KOPT-K1 (cell line): Measurements from ENCODE around the gene CSAD.

Experiments
- H3K27ac ChIP-seq: fragments of 200-600 bp; sonication (generic); 2 replicates; pipeline ENCODE4 v1.5.1; 2016; ENCODE audit warnings: antibody characterized with exemption, mild to moderate bottlenecking, low read depth, low read length; ENCODE audit not compliant: poor library complexity, severe bottlenecking
- H3K36me3 ChIP-seq: fragments of 200-600 bp; sonication (generic); 2 replicates; pipeline ENCODE4 v1.5.1; 2017; ENCODE audit warnings: antibody characterized with exemption, mild to moderate bottlenecking, low read length, moderate library complexity; ENCODE audit not compliant: insufficient read depth
- H3K9me3 ChIP-seq: fragments of 200-600 bp; sonication (generic); 2 replicates; pipeline ENCODE4 v1.5.1; 2017; ENCODE audit warnings: antibody characterized with exemption, low read length, mild to moderate bottlenecking; ENCODE audit not compliant: insufficient read depth, poor library complexity, severe bottlenecking

The CSAD gene

DNA sequence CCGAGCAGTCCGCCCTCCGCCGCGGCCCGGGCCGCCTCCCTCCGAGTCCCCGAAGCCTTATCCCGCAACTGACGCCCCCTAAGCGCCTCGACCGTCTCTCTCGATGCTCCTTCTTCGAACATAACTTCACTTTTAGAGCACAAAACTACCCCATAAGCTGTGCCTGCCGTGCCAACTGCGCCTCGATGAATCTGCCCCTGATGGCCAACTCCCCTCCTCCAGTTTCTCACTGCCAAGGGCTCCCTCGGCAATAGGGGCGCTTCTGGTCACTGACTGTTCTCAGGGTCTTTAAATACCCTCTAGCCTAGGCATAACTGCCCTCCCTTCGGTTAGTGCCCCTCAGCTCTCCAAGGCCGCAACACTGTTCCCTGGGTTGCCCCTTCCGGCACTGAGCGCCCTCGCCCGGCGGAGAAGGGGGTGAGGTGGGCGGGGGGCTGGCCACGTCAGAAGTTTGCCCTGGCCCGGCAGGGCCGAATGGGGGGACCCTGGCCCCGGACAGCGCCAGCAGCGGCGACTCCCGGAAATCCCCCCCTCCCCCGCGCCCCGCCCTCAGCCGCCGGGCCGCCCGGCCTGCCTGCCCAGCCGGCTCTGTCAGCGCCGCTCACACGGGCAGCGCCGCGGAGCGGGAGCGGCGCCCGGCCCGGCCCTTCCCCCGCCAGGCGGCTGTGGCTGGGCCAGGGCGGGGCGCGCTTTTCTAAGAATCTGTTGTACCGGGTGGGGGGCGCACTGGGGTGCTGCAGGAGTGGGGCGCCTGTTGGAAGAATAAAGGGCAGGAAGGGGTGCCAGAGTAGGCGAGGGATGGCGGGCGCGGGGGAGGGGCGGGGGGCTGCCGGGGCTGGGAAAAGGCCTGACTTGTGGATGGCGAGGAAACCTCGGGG, 40.7 kb upstream of the CSAD start:
- Histone ChIP-seq H3K27ac (peak overlapping the region; percentile 56), H3K9me3 (no peaks in the 10 kb centered on the region), H3K36me3 (no peaks in the 10 kb centered on the region)

DNA sequence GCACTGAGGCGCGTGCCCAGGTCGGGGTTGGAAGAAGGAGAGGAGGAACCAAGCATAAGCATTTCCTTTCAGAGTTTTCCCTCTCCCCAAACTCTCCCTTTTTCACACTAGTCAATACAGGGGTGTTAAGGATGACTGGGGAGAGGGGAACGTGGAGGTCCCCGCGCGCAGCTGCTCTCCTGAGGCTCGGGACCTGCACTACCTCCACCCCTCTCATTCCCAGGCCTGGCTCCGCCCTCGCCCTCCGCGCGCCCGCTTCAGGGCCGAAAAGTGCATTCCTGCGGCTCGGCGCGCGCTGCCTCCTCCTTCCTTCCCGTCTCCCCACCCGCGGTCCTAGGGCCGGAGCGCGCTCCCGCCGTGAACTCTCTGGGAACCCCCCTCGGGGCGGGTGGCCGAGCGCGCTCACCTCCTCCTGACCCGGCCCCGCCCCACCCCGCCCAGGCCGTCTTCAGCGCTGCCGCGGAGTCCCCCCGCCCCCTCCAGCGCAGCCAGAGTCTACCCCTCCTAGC, 40.0 kb upstream of the CSAD start:
- peak overlapping the region; percentile 56 for H3K27ac ChIP-seq
- H3K9me3 ChIP-seq, result no peaks in the 10 kb centered on the region
- no peaks in the 10 kb centered on the region for H3K36me3 ChIP-seq

DNA sequence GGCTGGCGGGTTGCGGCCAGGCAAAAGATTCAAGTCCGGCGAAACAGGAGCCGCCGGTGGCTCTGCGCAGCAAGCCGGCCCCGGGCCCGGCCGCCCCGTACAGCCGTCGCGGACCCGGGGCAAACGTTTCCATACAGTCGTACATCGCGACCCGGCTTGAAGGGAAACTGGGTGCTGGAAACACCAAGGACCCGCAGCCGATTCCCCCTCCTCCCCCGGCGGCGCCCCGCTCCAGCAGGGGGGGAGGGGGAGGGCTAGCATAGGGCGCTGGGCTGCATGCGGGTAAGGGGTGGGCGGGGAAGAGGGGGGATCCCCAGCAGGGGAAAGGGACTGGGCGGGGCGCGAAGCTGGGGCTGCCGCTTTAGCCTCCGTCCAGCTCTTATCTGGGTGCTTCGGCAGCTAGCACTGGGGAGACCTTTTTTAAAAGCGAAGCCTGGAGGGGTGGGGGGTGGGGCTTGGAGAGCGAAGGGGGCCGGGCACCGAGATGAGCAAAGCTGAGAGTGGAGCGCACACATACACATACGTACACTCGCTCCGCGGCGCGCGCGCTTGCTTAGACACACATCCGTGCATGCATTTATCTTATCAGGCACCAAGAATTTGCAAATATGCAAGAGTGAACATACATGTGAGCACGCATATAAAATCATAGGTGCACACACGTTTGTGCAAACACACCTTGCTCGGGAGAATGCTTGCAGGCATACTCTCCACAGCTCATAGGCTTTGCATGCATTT, 39.4 kb upstream of the CSAD start:
- Histone ChIP-seq H3K9me3 (no peaks in the 10 kb centered on the region), H3K27ac (peak overlapping the region; percentile 56), H3K36me3 (no peaks in the 10 kb centered on the region)

DNA sequence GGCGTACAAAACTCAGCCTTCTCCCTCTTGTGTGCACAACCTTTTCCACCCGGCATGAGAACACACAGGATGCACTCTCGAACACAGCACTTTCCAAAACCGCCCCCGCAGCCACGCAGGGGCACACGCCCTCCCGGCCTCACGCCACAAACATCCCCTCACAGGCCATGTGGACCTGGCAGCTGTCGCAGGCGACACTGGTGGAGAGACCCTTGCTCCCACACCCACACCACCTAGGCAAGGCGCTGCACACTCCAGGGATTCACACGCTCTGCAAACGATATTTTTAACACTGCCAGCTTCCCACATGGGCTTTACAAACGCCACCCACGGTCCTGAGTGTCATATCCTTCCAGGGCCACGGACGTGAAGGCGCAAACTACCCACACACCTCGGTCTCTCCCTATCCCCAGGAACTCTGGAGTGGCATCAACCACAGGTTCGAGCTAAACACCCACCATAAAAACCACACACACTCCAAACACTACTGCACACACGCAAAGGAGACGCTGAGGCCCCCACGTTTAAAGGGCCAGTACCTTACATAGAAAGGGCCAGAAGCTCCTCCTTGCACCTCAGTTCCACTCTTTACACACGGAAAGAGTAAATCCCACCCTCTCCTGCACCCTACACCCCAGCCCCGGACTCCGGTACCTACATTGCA, 38.7 kb upstream of the CSAD start:
- no peaks in the 10 kb centered on the region for H3K9me3 ChIP-seq
- H3K36me3 ChIP-seq, result no peaks in the 10 kb centered on the region
- H3K27ac ChIP-seq, result no peak overlapping the region

DNA sequence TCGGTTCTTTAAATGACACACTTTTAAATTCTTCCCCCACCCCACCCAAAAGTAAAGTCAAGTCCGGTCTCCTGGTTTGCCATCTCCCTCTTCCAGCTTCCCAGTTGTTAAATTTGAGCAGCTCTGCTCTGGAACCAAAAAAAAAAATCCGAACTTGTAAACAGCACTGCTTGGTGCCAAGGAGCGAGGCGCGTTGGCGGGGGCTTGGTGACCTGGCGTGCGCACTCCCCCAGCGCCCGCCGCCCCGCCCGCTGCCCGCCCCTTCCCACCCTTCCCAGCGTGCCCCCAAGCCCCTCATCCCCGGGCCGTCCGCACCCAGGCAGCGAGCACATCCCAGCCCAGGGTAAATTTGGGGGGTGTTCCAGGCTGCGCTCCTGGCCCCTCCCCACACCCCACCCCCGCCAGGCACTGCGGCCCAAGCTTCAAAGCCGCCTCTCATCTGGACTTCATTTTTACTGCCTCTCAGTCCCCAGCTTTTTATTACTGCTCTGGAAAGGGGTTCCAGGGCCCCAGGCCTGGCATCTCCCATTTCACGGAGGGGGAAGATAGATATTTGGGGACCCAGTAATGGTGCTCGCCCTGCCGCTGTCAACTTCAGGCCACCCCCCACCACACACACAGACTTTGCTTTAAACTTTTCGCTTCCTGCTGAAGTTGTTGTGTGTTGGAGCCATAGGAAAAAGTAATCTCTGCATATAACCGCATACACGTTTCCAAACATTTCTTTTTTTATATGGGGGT, 38.0 kb upstream of the CSAD start:
- Histone ChIP-seq H3K9me3 (no peaks in the 10 kb centered on the region), H3K27ac (no peak overlapping the region)

DNA sequence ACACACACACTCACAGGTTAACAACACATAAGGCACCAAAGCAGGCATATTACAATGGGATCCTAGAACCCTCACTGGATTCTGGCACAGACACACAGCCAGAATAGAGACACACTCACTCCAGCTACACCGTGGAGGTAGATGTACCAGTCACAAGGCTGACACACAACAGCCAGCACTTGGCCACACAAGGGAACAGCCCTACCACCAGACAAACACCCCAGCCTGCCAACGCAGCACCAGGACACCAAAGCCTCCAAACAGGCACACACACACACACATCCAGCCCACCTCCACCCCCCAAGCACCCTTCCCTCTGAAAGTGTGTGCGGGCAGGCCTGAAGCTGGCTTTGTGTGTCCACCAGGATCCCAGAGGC, 37.2 kb upstream of the CSAD start:
- Histone ChIP-seq H3K36me3 (no peaks in the 10 kb centered on the region), H3K9me3 (no peaks in the 10 kb centered on the region), H3K27ac (no peak overlapping the region)

More for the DNA sequence above, 38.0 kb upstream of the CSAD start:
- no peaks in the 10 kb centered on the region for H3K36me3 ChIP-seq

DNA sequence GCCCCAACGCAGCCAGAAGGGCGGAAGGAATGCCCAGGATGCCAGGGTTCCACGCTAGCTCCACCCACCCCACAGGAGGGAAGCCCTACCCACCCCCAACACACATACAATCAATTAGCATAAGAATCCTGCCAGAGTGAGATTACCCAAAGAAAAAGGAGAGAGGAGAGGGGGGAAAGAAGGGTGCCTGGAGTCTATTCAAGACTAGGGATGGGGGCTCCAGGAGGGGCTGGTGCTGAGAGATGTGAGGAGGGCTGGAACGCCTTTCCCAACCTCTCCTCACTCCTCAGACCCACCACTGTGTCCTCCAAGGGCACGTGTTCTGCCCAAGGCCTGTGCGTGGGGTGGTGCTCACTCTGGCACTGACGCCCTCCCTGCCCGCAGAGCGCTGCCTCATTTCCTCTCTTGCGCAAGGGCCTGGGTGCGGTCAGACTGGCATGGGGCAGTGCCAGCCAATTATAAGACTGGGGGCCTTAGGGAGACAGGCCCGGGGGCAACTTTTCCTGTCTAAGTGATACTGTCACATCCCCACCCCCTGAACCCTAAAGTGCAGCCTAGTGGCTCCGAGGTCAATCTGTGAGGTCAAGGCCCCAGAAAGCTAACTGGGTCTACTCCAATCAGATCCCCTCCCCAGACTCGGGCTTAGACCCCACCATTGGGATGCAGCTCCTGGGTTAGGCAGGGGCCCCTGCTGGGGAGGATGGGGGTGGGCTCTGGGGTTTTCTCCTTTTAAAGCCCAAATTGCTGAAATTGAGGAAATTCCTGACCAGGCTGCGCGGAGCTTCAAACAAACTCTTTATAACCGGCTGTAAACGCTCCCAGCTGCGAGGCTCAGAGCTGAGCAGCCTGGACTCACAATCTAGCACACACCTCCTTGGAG, 36.6 kb upstream of the CSAD start:
- Histone ChIP-seq H3K9me3 (no peaks in the 10 kb centered on the region), H3K27ac (no peak overlapping the region), H3K36me3 (no peaks in the 10 kb centered on the region)

DNA sequence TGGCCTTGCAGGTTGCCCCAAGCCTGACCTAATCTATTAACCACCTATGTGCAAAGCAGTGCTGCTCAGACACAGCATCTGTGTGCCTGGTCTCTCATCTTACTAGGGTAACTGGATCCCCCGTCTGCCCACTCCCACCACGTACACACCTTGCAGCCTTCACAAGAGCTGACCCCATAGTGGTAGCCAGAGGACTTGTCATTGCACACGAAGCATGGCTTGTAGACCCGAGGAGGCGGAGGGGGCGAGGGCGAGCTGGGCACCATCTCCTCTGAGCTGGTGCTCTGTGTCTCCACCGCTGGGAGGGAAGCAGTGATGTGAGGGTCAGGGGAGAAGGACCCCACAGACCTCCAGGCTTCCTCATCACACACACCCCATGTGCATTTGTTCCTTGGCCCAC, 34.8 kb upstream of the CSAD start:
- no peaks in the 10 kb centered on the region for H3K36me3 ChIP-seq
- no peaks in the 10 kb centered on the region for H3K9me3 ChIP-seq
- no peak overlapping the region for H3K27ac ChIP-seq

DNA sequence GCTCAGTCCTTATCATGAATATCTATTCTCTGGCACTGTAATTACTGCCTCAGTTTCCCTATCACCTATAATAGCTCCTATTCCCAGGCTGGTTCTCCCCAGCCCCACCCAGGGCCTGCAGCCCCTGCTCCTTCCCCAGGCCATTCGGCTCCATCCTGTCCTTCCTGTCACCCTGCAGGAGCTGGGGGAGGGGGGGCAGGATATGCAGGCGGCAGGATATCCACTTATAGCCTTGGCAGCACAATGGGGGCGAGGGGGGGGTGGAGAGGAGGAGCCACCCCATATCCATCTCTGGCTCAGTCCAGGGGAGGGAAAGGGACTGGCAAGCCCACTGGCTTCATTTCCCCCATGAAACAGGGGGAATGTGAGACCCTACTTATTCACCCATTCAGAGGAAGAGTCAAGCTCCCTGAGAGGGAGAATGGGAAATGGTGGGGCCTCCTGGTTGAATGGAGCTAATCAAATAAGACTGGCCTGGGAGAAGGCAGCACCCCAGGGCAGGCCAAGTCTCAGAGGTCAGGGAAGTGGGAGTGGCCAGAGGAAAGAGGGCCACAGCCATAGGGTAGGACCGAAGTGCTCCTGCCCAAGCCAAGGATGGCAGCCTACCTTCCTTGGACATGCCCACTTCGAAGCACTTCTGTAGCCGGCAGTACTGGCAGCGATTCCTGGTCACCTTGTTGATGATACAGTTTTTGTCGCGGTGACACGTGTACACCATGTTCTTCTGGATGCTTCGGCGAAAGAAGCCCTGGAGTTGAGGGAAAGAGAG, 34.1 kb upstream of the CSAD start:
- no peak overlapping the region for H3K27ac ChIP-seq
- no peaks in the 10 kb centered on the region for H3K9me3 ChIP-seq
- H3K36me3 ChIP-seq, result no peaks in the 10 kb centered on the region

DNA sequence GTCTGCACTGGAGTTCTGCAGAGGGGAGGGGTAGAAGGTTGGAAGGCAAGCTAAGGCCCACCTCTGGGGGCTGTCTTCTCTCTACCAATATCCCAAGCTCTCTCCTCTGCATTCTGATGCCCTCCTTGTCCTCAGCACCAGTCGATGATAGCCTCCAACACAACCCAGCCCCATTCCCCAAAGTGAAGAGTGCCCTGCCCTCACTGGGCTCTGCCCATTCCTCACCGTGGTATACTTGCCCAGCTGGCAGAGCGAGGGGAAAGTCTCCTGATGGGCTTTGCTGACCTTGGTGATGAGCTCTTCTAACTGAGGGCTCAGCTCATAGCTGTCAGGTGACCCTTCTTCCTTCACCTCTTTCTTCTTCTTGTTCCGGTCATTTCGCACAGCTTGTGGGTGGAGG, 33.5 kb upstream of the CSAD start:
- H3K36me3 ChIP-seq, result no peaks in the 10 kb centered on the region
- no peak overlapping the region for H3K27ac ChIP-seq
- no peaks in the 10 kb centered on the region for H3K9me3 ChIP-seq

DNA sequence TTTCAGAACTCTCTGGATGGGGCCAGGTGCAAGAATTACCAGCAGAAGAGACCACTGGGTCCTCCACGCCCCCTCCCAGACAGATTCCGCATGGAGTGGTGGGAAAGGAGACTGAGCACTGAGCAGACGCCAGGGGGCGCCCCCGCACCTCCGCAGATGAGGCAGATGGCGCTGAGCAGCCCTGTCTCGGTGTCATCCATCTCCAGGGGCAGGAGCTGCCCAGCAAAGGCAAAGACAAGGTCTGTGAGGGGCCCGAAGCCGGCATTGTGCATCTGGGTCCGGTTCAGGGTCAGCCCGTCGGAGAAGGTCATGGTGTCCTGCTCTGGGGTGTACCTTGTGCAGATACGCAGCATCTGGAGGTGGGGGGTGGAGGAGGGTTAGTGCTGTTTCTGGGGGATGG, 32.6 kb upstream of the CSAD start:
- no peaks in the 10 kb centered on the region for H3K36me3 ChIP-seq
- no peaks in the 10 kb centered on the region for H3K9me3 ChIP-seq
- H3K27ac ChIP-seq, result no peak overlapping the region

DNA sequence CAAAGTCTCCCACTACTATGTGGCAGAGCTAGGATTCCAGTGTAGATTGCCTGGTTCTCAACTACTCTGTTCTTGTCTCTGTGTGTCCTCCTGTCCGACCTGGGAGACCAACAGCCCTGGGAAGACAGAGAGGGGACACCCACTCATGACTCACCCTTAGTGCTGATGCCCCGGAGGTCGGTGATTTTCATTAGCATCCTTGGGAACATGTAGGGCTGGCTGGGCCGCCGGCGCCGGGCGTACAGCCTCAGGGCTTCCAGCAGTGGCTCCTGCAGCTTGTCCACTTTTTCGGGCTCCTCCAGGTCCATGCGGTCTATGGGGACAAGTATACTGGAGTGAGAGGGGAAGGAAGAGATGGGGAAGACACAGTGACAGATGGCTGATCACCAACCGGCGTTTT, 32.2 kb upstream of the CSAD start:
- H3K9me3 ChIP-seq, result no peaks in the 10 kb centered on the region
- no peaks in the 10 kb centered on the region for H3K36me3 ChIP-seq
- no peak overlapping the region for H3K27ac ChIP-seq
